Right lobe of liver (tissue), 6 donors: ENCODE results near the gene PCGF1. TPM values are rescaled to one million over a fixed set of nuclear protein-coding genes. Genes with fewer than 3 reads are reported as not detected.

Source experiments
- ATAC-seq, 4 donors: fragments of 200-7000 bp; cut with Tn5 transposase; one replicate each; pipeline ENCODE4 v1.9.1; 2020; ENCODE audit warnings: mild to moderate bottlenecking in 4 of 4, moderate library complexity in 4 of 4
- DNase-seq, 3 donors: peaks; one replicate each; pipeline ENCODE4 v3.0.0-alpha.2; 2020
- H3K27ac ChIP-seq, 3 donors: fragments of 200-600 bp; one replicate each; pipeline ENCODE4 v1.8.0; 2022
- H3K27me3 ChIP-seq, 2 donors: fragments of 200-600 bp; one replicate each; pipeline ENCODE4 v1.8.0; 2022
- H3K36me3 ChIP-seq, 4 donors: fragments of 200-600 bp; sonication (generic) in 1 of 4; one replicate each; pipeline versions ENCODE4 v1.5.1 to v1.8.0; 2017 to 2022; ENCODE audit warnings: control low read depth in 1 of 4
- H3K4me1 ChIP-seq, 4 donors: fragments of 200-600 bp; sonication (generic) in 1 of 4; one replicate each; pipeline versions ENCODE4 v1.5.1 to v1.8.0; 2017 to 2022; ENCODE audit warnings: control low read depth in 1 of 4
- H3K4me3 ChIP-seq, 3 donors: fragments of 200-600 bp; one replicate each; pipeline ENCODE4 v1.8.0; 2022
- H3K9me3 ChIP-seq, 4 donors: fragments of 200-600 bp; sonication (generic) in 1 of 4; one replicate each; pipeline versions ENCODE4 v1.5.1 to v1.8.0; 2017 to 2022; ENCODE audit warnings: control low read depth in 1 of 4
- POLR2A ChIP-seq: fragments of 450-650 bp; IDR thresholded peaks from one replicate; pipeline ENCODE4 v1.6.1; 2017; ENCODE audit warnings: antibody characterized with exemption, mild to moderate bottlenecking
- WGBS: methylation state at CpG from one replicate; pipeline ENCODE4 v1.1.6; 2018; ENCODE audit warnings: low coverage, low lambda C conversion rate; ENCODE audit not compliant: insufficient coverage; ENCODE audit errors: missing lambda C conversion rate; 5-methylcytosine and 5-hydroxymethylcytosine counted together
- intact Hi-C, 2 donors: fragments of 100-400 bp; cut with DNase I; formaldehyde crosslinking; loops; one replicate each; pipeline versions ENCODE4 v1.11.2 to v1.14.1; 2022
- total RNA-seq, 6 experiments: library from RNA; depleted of rRNA in 2 of 6; stranded (reverse); fragments of >200 nt in 2 of 6; fragmentation: NEBNext Ultra II Directional in 3 of 6; extraction: Animal tissue kit (Norgen Biotek cat#: 25700) in 3 of 6; gene quantifications; one replicate each; pipeline versions ENCODE4 v1.1.0 to v1.2.4, GENCODE V29; 2016 to 2023
- TF ChIP-seq, protein P1 (sequence below), 4 donors: fragments of 200-600 bp in 3 of 4; fragments of 450-650 bp in 1 of 4; IDR thresholded peaks; one replicate each; pipeline versions ENCODE4 v1.5.1 to v1.8.0; 2016 to 2022; ENCODE audit warnings: antibody characterized with exemption in 4 of 4, mild to moderate bottlenecking in 2 of 4
- donor health status: DM: no; HTN: yes; CAD: no.
- donor health status: DM: no; HTN: no; CAD: no.
- donor health status: DM: no; HTN: no; CAD: no.
- donor health status: DM: no; HTN: yes; CAD: no.
- donor health status: DM: no; HTN: yes; CAD: no.

The PCGF1 gene
- total RNA-seq, 6 experiments from 2014 or later = 9.6 to 17.5 (median 13.3) TPM

DNA sequence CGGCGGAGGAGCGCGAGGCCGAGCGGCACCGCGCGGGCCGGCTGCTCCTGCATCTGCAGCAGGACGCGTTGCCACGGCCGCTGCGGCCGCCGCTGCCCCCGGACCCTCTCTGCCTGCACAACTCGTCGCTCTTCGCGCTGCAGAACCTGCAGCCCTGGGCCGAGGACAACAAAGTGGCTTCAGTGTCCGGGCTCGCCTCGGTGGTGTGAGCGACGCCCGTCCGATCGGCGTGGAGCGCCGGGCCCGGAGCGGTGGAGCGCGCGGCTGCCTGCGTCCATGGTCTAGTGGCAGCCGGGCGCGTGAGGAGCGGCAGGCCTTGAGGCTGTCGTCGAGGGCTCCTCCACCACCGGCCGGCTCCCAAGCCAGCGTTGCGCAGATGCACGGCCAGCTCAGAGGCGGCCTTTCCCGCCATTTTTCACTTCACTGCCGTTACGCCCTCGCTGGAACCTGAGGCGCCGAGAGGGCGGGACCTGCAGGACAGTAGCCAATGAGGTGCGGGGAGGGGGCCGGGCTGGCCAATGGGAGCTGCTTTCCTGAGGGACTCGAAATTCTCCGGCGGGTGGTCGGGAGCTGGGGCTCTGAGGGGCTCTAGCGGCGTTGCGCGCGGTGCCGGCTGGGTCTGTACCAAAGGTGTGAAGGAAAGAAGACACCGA is 8.6 kb upstream of the PCGF1 start:
- intact Hi-C loops = no loop called here
- DNase-seq = peak in 1 of 3 donors; percentile 61
- Histone ChIP-seq H3K9me3 (no peaks in the 10 kb centered on the region), H3K27me3 (peaks cover 6 to 52% of the 10 kb centered on the region in 2 donors), H3K4me3 (peak overlapping the region; percentile 10 to 36 (median 16)), H3K27ac (no peak overlapping the region), H3K36me3 (no peaks in the 10 kb centered on the region), H3K4me1 (peaks cover 0 to 12% (median 0%) of the 10 kb centered on the region in 4 donors)
- 38% methylated on average over 3 of the region's 72 CpGs for WGBS
- peak; percentile 66 to 83 (median 76) for ATAC-seq
- no peak for TF ChIP-seq POLR2A
- TF ChIP-seq, protein P1, sequence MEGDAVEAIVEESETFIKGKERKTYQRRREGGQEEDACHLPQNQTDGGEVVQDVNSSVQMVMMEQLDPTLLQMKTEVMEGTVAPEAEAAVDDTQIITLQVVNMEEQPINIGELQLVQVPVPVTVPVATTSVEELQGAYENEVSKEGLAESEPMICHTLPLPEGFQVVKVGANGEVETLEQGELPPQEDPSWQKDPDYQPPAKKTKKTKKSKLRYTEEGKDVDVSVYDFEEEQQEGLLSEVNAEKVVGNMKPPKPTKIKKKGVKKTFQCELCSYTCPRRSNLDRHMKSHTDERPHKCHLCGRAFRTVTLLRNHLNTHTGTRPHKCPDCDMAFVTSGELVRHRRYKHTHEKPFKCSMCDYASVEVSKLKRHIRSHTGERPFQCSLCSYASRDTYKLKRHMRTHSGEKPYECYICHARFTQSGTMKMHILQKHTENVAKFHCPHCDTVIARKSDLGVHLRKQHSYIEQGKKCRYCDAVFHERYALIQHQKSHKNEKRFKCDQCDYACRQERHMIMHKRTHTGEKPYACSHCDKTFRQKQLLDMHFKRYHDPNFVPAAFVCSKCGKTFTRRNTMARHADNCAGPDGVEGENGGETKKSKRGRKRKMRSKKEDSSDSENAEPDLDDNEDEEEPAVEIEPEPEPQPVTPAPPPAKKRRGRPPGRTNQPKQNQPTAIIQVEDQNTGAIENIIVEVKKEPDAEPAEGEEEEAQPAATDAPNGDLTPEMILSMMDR (IDR thresholded peaks at IDR 0.05) = no peak

DNA sequence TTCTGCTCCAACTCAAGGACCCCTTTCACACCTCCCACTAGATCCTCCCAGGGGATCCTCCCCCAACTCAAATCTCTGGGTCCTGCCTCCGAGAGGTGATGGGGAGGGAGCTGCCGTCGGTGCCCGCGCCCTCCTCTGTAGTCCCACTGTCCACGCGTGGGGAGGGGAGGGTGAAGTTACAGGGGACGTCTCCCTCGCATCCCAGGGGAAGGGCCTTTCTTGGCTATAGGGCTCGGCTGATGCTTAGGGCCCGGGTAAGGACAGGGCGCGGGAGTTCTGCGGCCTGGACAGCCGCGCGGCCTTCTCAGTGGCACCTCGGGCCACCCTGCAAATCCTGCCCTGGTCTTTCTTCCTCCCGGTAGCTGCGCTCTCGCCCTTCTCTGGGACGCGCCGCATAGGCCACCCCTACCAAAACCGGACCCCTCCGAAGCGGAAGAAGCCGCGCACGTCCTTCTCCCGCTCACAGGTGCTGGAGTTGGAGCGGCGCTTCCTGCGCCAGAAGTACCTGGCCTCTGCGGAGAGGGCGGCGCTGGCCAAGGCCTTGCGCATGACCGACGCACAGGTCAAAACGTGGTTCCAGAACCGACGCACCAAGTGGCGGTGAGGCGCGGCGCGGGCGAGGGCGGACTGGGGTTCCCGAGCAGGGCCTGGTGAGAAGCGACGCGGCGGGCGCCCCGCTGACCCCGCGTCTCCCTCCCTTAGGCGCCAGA is 7.9 kb upstream of the PCGF1 start:
- 0% methylated on average over 1 of the region's 60 CpGs for WGBS
- DNase-seq (no peak), ATAC-seq (peak in 3 of 4 donors; percentile 8 to 45 (median 41))
- Histone ChIP-seq H3K36me3 (no peaks in the 10 kb centered on the region), H3K27me3 (peaks cover 6 to 52% of the 10 kb centered on the region in 2 donors), H3K9me3 (no peaks in the 10 kb centered on the region), H3K27ac (no peak overlapping the region), H3K4me1 (peaks cover 0 to 12% (median 0%) of the 10 kb centered on the region in 4 donors), H3K4me3 (peak overlapping the region; percentile 10 to 36 (median 16))
- intact Hi-C loops = no loop called here
- TF ChIP-seq, protein P1 (IDR thresholded peaks at IDR 0.05) = no peak
- no peak for TF ChIP-seq POLR2A

DNA sequence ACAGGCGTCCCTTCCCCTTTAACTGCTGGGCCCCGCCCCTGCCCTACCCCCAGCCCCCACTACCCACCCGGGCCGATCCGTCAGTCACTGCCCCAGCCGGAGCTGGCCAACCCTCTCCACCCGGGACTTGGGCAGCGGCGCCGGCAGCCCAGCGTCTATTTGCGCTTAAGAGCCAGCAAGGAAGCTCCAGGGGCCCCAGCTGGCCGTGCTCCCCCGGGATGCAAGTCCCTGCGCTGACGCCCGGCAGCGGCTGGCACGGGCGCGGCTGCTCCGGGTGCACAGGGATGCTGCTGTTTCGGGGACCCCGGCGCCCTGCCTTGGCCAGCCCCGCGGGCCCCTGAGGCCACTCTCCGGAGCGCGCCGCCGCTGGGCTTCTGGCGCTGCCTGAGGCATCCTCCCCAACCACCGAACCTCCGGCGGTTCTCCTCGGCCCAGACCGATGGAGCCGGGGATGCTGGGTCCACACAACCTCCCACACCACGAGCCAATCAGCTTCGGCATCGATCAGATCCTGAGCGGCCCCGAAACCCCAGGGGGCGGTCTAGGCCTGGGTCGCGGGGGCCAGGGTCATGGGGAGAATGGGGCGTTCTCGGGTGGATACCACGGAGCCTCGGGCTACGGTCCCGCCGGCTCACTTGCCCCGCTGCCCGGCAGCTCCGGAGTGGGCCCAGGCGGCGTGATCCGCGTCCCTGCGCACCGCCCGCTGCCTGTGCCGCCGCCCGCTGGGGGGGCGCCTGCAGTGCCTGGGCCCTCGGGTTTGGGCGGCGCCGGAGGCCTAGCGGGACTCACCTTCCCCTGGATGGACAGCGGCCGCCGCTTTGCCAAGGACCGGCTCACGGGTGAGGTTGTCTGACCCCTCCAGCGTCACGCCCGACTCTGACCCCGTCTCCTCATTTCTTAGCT is 7.1 kb upstream of the PCGF1 start, which contains the start of gene TLX2:
Gene TLX2, plus strand, starts transcription at position 83 of the 903 bp plus-strand sequence. Its CDS starts 357 bp downstream, at position 440.
- DNase-seq (no peak), ATAC-seq (no peak)
- Histone ChIP-seq H3K9me3 (no peaks in the 10 kb centered on the region), H3K27ac (no peak within 1 kb of the TSS), H3K4me3 (no peak within 1 kb of the TSS), H3K27me3 (peaks cover 6 to 52% of the 10 kb centered on the region in 2 donors), H3K36me3 (no peaks in the 10 kb centered on the region), H3K4me1 (peaks cover 0 to 12% (median 0%) of the 10 kb centered on the region in 4 donors)
- TF ChIP-seq POLR2A = no peak
- intact Hi-C loops = no loop called here
- WGBS = 3% methylated on average over 14 of the region's 82 CpGs

DNA sequence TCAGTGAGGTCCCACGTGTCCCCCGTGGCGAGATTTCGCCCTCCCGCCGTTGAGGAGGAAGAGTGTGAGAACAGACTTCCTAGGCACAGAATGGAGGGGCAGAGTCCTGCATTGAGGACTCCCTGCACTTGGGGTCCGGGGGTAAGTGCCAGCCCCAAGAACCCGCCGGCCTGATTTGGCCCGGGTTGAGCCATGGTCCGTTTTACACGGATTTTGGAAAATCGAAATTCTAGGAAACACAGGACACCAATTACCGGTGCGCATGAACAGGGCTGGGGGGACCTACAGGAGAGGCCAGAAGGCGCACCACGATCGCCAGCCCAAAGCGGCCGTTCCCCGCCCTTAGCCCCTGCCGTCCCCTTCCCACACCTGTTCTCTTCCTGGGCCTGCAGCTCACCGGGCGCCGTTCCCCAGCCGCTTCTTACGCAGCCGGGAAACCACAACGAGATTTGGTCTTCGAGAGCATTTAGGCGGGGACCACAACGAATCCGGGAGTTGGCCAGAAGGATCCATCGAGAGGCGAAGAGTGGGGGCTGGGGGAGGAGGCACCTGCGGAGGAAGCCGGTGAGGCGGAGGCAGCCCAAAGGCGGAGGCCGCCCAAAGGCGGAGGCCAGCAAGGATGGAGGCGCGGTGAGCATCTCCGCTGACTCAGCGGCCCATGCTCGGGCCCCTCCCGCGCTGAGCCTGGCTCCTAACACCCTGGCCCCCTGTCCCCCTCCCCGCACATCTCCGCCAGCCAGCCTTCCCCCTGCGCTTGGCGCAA is 6.3 kb upstream of the PCGF1 start:
- no peak for TF ChIP-seq POLR2A
- TF ChIP-seq, protein P1 (IDR thresholded peaks at IDR 0.05) = no peak
- Histone ChIP-seq H3K36me3 (no peaks in the 10 kb centered on the region), H3K4me3 (no peak overlapping the region), H3K9me3 (no peaks in the 10 kb centered on the region), H3K27me3 (peaks cover 6 to 52% of the 10 kb centered on the region in 2 donors), H3K4me1 (peaks cover 0 to 12% (median 0%) of the 10 kb centered on the region in 4 donors), H3K27ac (no peak overlapping the region)
- intact Hi-C loops = no loop called here
- DNase-seq (no peak), ATAC-seq (peak in 1 of 4 donors; percentile 4)
- 4% methylated on average over 30 of the region's 52 CpGs for whole genome bisulfite sequencing
